Measurements from ENCODE around the gene NSD1. TPM values are rescaled to one million over a fixed set of nuclear protein-coding genes. Genes with fewer than 3 reads are reported as not detected.

NSD1 gene
- total and polyA plus RNA-seq, 2 of the 8 experiments (the other 6 are each of a cell fraction or from before 2014, with no cell fraction given) = 22.8 to 168 TPM

DNA sequence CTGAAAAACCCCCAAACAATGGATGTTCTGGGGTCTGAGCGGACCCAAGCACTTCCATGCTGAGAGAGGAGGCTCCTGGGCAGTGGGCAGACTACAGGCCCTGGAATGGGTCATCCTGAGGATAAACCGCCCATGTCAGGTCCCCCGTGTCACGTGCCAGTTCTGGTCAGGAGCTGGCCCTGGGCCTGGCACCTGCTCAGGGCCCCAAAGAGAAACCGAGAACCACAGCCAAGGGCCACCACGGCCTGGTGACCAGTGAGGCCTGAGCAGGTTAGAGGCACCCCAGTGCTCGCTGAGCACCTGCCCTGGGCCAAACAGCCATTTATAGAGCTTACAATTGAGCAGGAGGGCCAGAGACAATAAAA lies 202.1 kb downstream of the NSD1 start:
- Histone ChIP-seq H3K56ac (replicated peaks; ENCODE audit: insufficient read length, low read depth, low read length) (no peak overlapping the region), H3K23me2 (ENCODE audit: low read depth, low read length) (no peaks in the 10 kb centered on the region), H3K4me1 (replicated peaks in 1 of 4; ENCODE audit: control insufficient read depth in 3 of 4, insufficient read depth in 4 of 4, low read length in 3 of 4) (peaks cover 0 to 5% (median 3%) of the 10 kb centered on the region in 4 experiments; a peak in 4 of 7 replicates), H4K20me1 (replicated peaks in 1 of 2; ENCODE audit: control insufficient read depth in 1 of 2, insufficient read depth in 2 of 2, low read length in 2 of 2) (peaks cover 0 to 17% of the 10 kb centered on the region in 2 experiments), H3K23ac (ENCODE audit: insufficient read length) (no peak overlapping the region), H3K27ac (ENCODE audit: low read depth, low read length) (no peak overlapping the region), H2BK15ac (ENCODE audit: low read length) (no peak overlapping the region), H2AFZ (ENCODE audit: low read length) (no peak overlapping the region), H4K91ac (replicated peaks; ENCODE audit: insufficient read length, low read length) (no peak overlapping the region), H2BK120ac (replicated peaks; ENCODE audit: low read depth, low read length) (no peak overlapping the region), H3K9me3 (ENCODE audit: insufficient read depth in 2 of 2, low read depth in 1 of 2, low read length in 1 of 2) (no peaks in the 10 kb centered on the region), H3K4me3 (ENCODE audit: extremely low read depth in 1 of 4, insufficient read depth in 2 of 4, low read depth in 3 of 4, low read length in 4 of 4) (no peak overlapping the region), H3K27me3 (replicated peaks in 1 of 4; ENCODE audit: control insufficient read depth in 3 of 4, extremely low read depth in 1 of 4, insufficient read depth in 3 of 4, low read length in 3 of 4) (no peaks in the 10 kb centered on the region), H4K8ac (ENCODE audit: extremely low read depth, insufficient read depth, low read length) (no peak overlapping the region), H2BK5ac (ENCODE audit: low read depth, low read length) (no peak overlapping the region), H4K5ac (ENCODE audit: insufficient read length, low read depth, low read length) (no peak overlapping the region), H3K36me3 (ENCODE audit: control insufficient read depth in 2 of 4, insufficient read depth in 4 of 4, low read length in 3 of 4) (peaks cover 22 to 33% (median 32%) of the 10 kb centered on the region in 4 experiments), H3K79me2 (ENCODE audit: control insufficient read depth in 1 of 2, insufficient read depth in 2 of 2, low read length in 2 of 2) (peaks cover 3 to 8% of the 10 kb centered on the region in 2 experiments; a peak in 2 of 4 replicates), H2BK20ac (ENCODE audit: low read length) (no peak overlapping the region), H3K14ac (ENCODE audit: insufficient read length) (no peak overlapping the region), H3K9ac (replicated peaks in 1 of 4; ENCODE audit: extremely low read depth in 1 of 4, low read depth in 3 of 4, low read length in 3 of 4) (no peak overlapping the region), H3K4ac (replicated peaks; ENCODE audit: insufficient read length, low read depth, low read length) (no peak overlapping the region), H2BK12ac (ENCODE audit: low read depth, low read length) (no peak overlapping the region), H3K79me1 (ENCODE audit: low read depth, low read length) (peaks cover 9% of the 10 kb centered on the region), H3K18ac (ENCODE audit: extremely low read depth, low read length) (no peak overlapping the region), H3K4me2 (ENCODE audit: insufficient read depth in 1 of 2, low read depth in 2 of 2, low read length in 2 of 2) (no peak overlapping the region), H2AK5ac (ENCODE audit: low read depth, low read length) (no peak overlapping the region)
- CTCF ChIA-PET (ENCODE audit: partially characterized antibody) = interaction anchor here (0.9 to 10.3 kb wide), 13 partner anchors 9 to 104 kb away, joined by 3 to 100 read pairs (median 4); partner anchors contain the start of gene RGS14
- no peak for DNase-seq (ENCODE audit: low read depth in 1 of 2, low spot score in 2 of 2)
- POLR2A ChIA-PET (ENCODE audit: partially characterized antibody) = interaction anchor here (0.6 to 2.0 kb wide), 7 partner anchors 8 to 203 kb away, joined by 3 to 7 read pairs (median 4); partner anchors contain the start of gene LMAN2
- WGBS, 2 experiments (ENCODE audit: extremely low coverage in 1 of 2, insufficient coverage in 1 of 2, insufficient read length in 1 of 2, insufficient replicate concordance in 2 of 2, low coverage in 1 of 2, low lambda C conversion rate in 2 of 2, missing lambda C conversion rate in 1 of 2) = 88% methylated on average over 7 of the region's 7 CpGs; no CpG with 5 or more reads in 1 of the 2 experiments
- FAIRE-seq = no peak
- no peak for TF ChIP-seq SP4 (IDR thresholded peaks at IDR 0.05; ENCODE audit: low read length)
- TF ChIP-seq SP1 (IDR thresholded peaks at IDR 0.05; ENCODE audit: low read depth, low read length) = no peak
- no peak for TF ChIP-seq EZH2 (IDR thresholded peaks at IDR 0.05; ENCODE audit: low read depth, low read length, severe bottlenecking)
- no peak for TF ChIP-seq RAD21 (IDR thresholded peaks at IDR 0.05 in 1 of 2, conservative IDR thresholded peaks at IDR 0.05 in 1 of 2; ENCODE audit: low read depth in 2 of 2, low read length in 2 of 2)
- TF ChIP-seq SUZ12 (IDR thresholded peaks at IDR 0.05; ENCODE audit: low read length) = no peak
- no peak for TF ChIP-seq HDAC6 (IDR thresholded peaks at IDR 0.05; ENCODE audit: low read depth, low read length)
- TF ChIP-seq RXRA (IDR thresholded peaks at IDR 0.05; ENCODE audit: insufficient read depth, low read depth, low read length) = no peak
- no peak for TF ChIP-seq CHD1 (IDR thresholded peaks at IDR 0.05; ENCODE audit: low read depth, low read length)
- TF ChIP-seq ZNF274 (IDR thresholded peaks at IDR 0.05; ENCODE audit: borderline replicate concordance, extremely low read depth, low read length) = no peak
- no peak for TF ChIP-seq CHD2 (IDR thresholded peaks at IDR 0.05; ENCODE audit: low read length)
- TF ChIP-seq TCF12 (IDR thresholded peaks at IDR 0.05; ENCODE audit: low read depth, low read length) = no peak
- TF ChIP-seq CBX8 (IDR thresholded peaks at IDR 0.05; ENCODE audit: borderline replicate concordance, low read depth, low read length) = no peak
- no peak for TF ChIP-seq KDM1A (IDR thresholded peaks at IDR 0.05; ENCODE audit: borderline replicate concordance, low read length)
